HL-60 (cell line): ENCODE data around the gene DHX32.

Source experiments
- DNase-seq, 2 experiments: peaks; one replicate each; pipeline ENCODE4 v3.0.0-alpha.2; 2010 to 2020; ENCODE audit warnings: low read depth in 1 of 2, low spot score in 1 of 2
- H3K27ac ChIP-seq: fragments of 250-450 bp; sonication (Bioruptor Pico); replicated peaks from 2 replicates; pipeline ENCODE4 v1.5.1; 2020; ENCODE audit warnings: mild to moderate bottlenecking, moderate library complexity
- H3K27me3 ChIP-seq: fragments of 250-450 bp; sonication (Bioruptor Pico); 2 replicates; pipeline ENCODE4 v1.5.1; 2021; ENCODE audit warnings: mild to moderate bottlenecking, moderate library complexity; ENCODE audit not compliant: insufficient read depth, poor library complexity, severe bottlenecking
- H3K4me3 ChIP-seq: replicated peaks from 2 replicates; pipeline ENCODE4 v1.5.1; 2011; ENCODE audit warnings: mild to moderate bottlenecking, control low read depth, low read length; ENCODE audit not compliant: insufficient read depth
- CTCF ChIP-seq: IDR thresholded peaks from one replicate; pipeline ENCODE4 v1.5.1; 2011; ENCODE audit warnings: low read length, control low read depth, inconsistent platforms; ENCODE audit not compliant: insufficient read depth
- GABPA ChIP-seq: IDR thresholded peaks from 2 replicates; pipeline ENCODE4 v1.6.1; 2012; ENCODE audit warnings: low read depth
- POLR2AphosphoS5 ChIP-seq: IDR thresholded peaks from 2 replicates; pipeline ENCODE4 v1.6.1; 2012; ENCODE audit warnings: low read depth
- REST ChIP-seq: IDR thresholded peaks from 2 replicates; pipeline ENCODE4 v1.6.1; 2012; ENCODE audit warnings: low read depth; ENCODE audit not compliant: insufficient replicate concordance
- SPI1 ChIP-seq: IDR thresholded peaks from 2 replicates; pipeline ENCODE4 v1.6.1; 2012; ENCODE audit warnings: low read depth, mild to moderate bottlenecking, borderline replicate concordance

Gene DHX32

GRCh38 chr10:125808047-125808446 is 73.0 kb downstream of the DHX32 start:
- Histone ChIP-seq H3K27me3 (no peaks in the 10 kb centered on the region), H3K27ac (no peak overlapping the region), H3K4me3 (no peak overlapping the region)
- DNase-seq = no peak
- TF ChIP-seq CTCF (no peak), POLR2AphosphoS5 (no peak), GABPA (no peak), SPI1 (no peak), REST (no peak)

- DNase-seq = no peak
- Histone ChIP-seq H3K27me3 (no peaks in the 10 kb centered on the region), H3K27ac (no peak overlapping the region), H3K4me3 (no peak overlapping the region)
- TF ChIP-seq SPI1 (no peak), REST (no peak), CTCF (no peak), POLR2AphosphoS5 (no peak), GABPA (no peak)
Measured at GRCh38 chr10:125802739-125803138, 78.4 kb downstream of the DHX32 start.

- TF ChIP-seq CTCF (no peak), REST (no peak), POLR2AphosphoS5 (no peak), SPI1 (no peak)
- DNase-seq = no peak
- H3K27ac ChIP-seq = no peak overlapping the region
Measured at GRCh38 chr10:125802131-125802530, 79.0 kb downstream of the DHX32 start.

More at GRCh38 chr10:125802131-125802530, 79.0 kb downstream of the DHX32 start:
- H3K27me3 ChIP-seq = no peaks in the 10 kb centered on the region
- H3K4me3 ChIP-seq = no peak overlapping the region
